Upper lobe of left lung (tissue), 4 donors: ENCODE data around the gene SYDE1.

Experiments used
- CTCF ChIP-seq, 6 experiments: fragments of 450-650 bp in 4 of 6; fragments of 200-600 bp in 2 of 6; sonication (generic) in 2 of 6; IDR thresholded peaks; one replicate each; pipeline ENCODE4 v1.5.1; 2016 to 2019; ENCODE audit warnings: antibody characterized with exemption in 6 of 6
- POLR2A ChIP-seq, 4 donors: fragments of 450-650 bp; IDR thresholded peaks; one replicate each; pipeline ENCODE4 v1.5.1; 2016 to 2017; ENCODE audit warnings: antibody characterized with exemption in 4 of 4, mild to moderate bottlenecking in 2 of 4

- no peak for TF ChIP-seq CTCF (IDR thresholded peaks at IDR 0.05)
- TF ChIP-seq POLR2A (IDR thresholded peaks at IDR 0.05): no peak
Measured at GRCh38 chr19:15155296-15155695, 48.1 kb downstream of the SYDE1 start.
